GM12878 (cell line): Measurements from ENCODE around the gene SCN4A. TPM values are rescaled to one million over a fixed set of nuclear protein-coding genes. Genes with fewer than 3 reads are reported as not detected.
A peak's percentile ranks its signal among the peaks of the same experiment; 100 is the strongest.
"Not testable (repeated sequence)": the region's sequence is repeated elsewhere in the genome, so short reads cannot be mapped to it uniquely, and the experiment has no call there.

Experiments
- ATAC-seq: fragments of 200-7000 bp; cut with Tn5 transposase; 3 replicates; pipeline ENCODE4 v1.9.1; 2020; ENCODE audit warnings: mild to moderate bottlenecking, moderate library complexity
- BruUV-seq: library from RNA; stranded (reverse); fragments of 400-500 nt; replicated peaks from 2 replicates; lab custom pipeline; 2021; lab: Mats Ljungman, UMichigan
- CTCF ChIA-PET: fragments of 300-600 bp; sonication (Branson Sonifier 250); formaldehyde crosslinking; extraction: SDS; loops from one replicate; lab custom pipeline; 2021; ENCODE audit warnings: inconsistent platforms; lab: Yijun Ruan, JAX
- POLR2A ChIA-PET: fragments of 350-600 bp; formaldehyde crosslinking; extraction: SDS; loops from one replicate; lab custom pipeline; 2021; ENCODE audit warnings: inconsistent platforms; lab: Charles Lee
- RAD21 ChIA-PET: fragments of 300-600 bp; sonication (Branson Sonifier 250); formaldehyde crosslinking; loops from one replicate; lab custom pipeline; 2023; ENCODE audit warnings: antibody characterized with exemption; ENCODE audit not compliant: unreplicated experiment; lab: Charles Lee
- SMC1A ChIA-PET: fragments of 300-600 bp; sonication (Branson Sonifier 250); formaldehyde crosslinking; loops from one replicate; lab custom pipeline; 2023; ENCODE audit not compliant: unreplicated experiment, uncharacterized antibody; lab: Charles Lee
- DNase-seq: peaks from one replicate; pipeline ENCODE4 v3.0.0-alpha.2; 2011; ENCODE audit warnings: low read depth, low spot score
- FAIRE-seq: peaks from 3 replicates; lab custom pipeline; 2011; peaks lifted over from hg19 to GRCh38; lab: Jason Lieb, UNC
- H2AFZ ChIP-seq: 2 replicates; pipeline ENCODE4 v1.6.0; 2011; ENCODE audit warnings: low read depth, low read length, control low read depth; ENCODE audit not compliant: control insufficient read depth
- H3K27ac ChIP-seq: 2 replicates; pipeline ENCODE4 v1.5.1; 2011; ENCODE audit warnings: control low read depth; ENCODE audit not compliant: control insufficient read depth, insufficient read depth
- H3K27me3 ChIP-seq, 2 experiments: replicated peaks in 1 of 2; 2 replicates each; pipeline versions ENCODE4 v1.6.0 to v1.6.1; 2011; ENCODE audit warnings: low read length in 1 of 2; ENCODE audit not compliant: control insufficient read depth in 2 of 2, insufficient read depth in 2 of 2
- H3K36me3 ChIP-seq, 2 experiments: 2 replicates each; pipeline ENCODE4 v1.5.1; 2011; ENCODE audit warnings: low read length in 1 of 2; ENCODE audit not compliant: control insufficient read depth in 2 of 2, insufficient read depth in 2 of 2
- H3K4me1 ChIP-seq: 2 replicates; pipeline ENCODE4 v1.6.1; 2011; ENCODE audit warnings: mild to moderate bottlenecking, low read length, moderate library complexity, mixed read lengths; ENCODE audit not compliant: control insufficient read depth, insufficient read depth
- H3K4me2 ChIP-seq: 2 replicates; pipeline ENCODE4 v1.6.0; 2011; ENCODE audit warnings: control low read depth; ENCODE audit not compliant: control insufficient read depth, insufficient read depth
- H3K4me3 ChIP-seq: fragments of 200-600 bp; sonication (generic); 2 replicates; pipeline ENCODE4 v1.5.1; 2016
- H3K79me2 ChIP-seq: 2 replicates; pipeline ENCODE4 v1.6.0; 2011; ENCODE audit warnings: low read length; ENCODE audit not compliant: control insufficient read depth, insufficient read depth
- H3K9ac ChIP-seq: 2 replicates; pipeline ENCODE4 v1.8.0; 2011; ENCODE audit warnings: low read length, control low read depth, mixed read lengths; ENCODE audit not compliant: control insufficient read depth, insufficient read depth
- H3K9me3 ChIP-seq: replicated peaks from 3 replicates; pipeline ENCODE4 v1.5.1; 2011; ENCODE audit warnings: mild to moderate bottlenecking, low read length; ENCODE audit not compliant: control insufficient read depth, insufficient read depth
- H4K20me1 ChIP-seq: 2 replicates; pipeline ENCODE4 v1.6.0; 2011; ENCODE audit not compliant: control insufficient read depth, insufficient read depth
- BMI1 ChIP-seq: fragments of 450-650 bp; IDR thresholded peaks from 2 replicates; pipeline ENCODE4 v1.6.1; 2016; ENCODE audit warnings: mild to moderate bottlenecking, moderate library complexity, borderline replicate concordance
- MEF2B ChIP-seq: fragments of 450-650 bp; IDR thresholded peaks from 2 replicates; pipeline ENCODE4 v1.6.1; 2018; ENCODE audit warnings: mild to moderate bottlenecking, moderate library complexity; ENCODE audit not compliant: partially characterized antibody, poor library complexity, severe bottlenecking
- RUNX3 ChIP-seq: IDR thresholded peaks from 2 replicates; pipeline ENCODE4 v1.6.1; 2012; ENCODE audit warnings: low read length, inconsistent platforms
- WGBS: methylation state at CpG from one replicate; pipeline ENCODE4 v1.1.6; 2016; ENCODE audit warnings: low lambda C conversion rate; ENCODE audit not compliant: insufficient replicate concordance, insufficient coverage; ENCODE audit errors: missing lambda C conversion rate; 5-methylcytosine and 5-hydroxymethylcytosine counted together
- in situ Hi-C: fragments of 300-500 bp; cut with MboI; formaldehyde crosslinking; loops from 9 replicates; pipeline ENCODE4 v1.14.3; 2018; ENCODE audit warnings: mixed read lengths
- intact Hi-C: fragments of 100-400 bp; cut with micrococcal nuclease; formaldehyde crosslinking; loops from one replicate; pipeline ENCODE4 v1.14.2; 2022; ENCODE audit not compliant: unreplicated experiment
- polyA plus RNA-seq, 11 experiments: library from polyadenylated mRNA; depleted of rRNA in 4 of 11; unstranded in 6 of 11; stranded (reverse) in 5 of 11; fragments of >200 nt; fragmentation: Nextera tagmentation in 4 of 11; fragmentation: Illumina TruSeq in 1 of 11; extraction: Ambion mirVana in 4 of 11; extraction: Trizol in 1 of 11; gene quantifications; 1 replicate in 1 of 11; 2 replicates in 10 of 11; pipeline versions ENCODE4 v1.2.1 to v1.2.3, GENCODE V29; 2011 to 2016; ENCODE audit warnings: inconsistent platforms in 2 of 11, missing spikeins in 2 of 11, low read depth in 1 of 11
- total RNA-seq, 4 experiments: library from RNA; depleted of rRNA in 3 of 4; stranded (reverse); fragments of >200 nt in 3 of 4; fragmentation: Illumina TruSeq in 1 of 4; extraction: Trizol in 1 of 4; gene quantifications; 2 replicates each; pipeline versions ENCODE4 v1.2.1 to v1.2.3, GENCODE V29; 2013 to 2021

SCN4A gene
- total and polyA plus RNA-seq, 10 of the 15 experiments (the other 5 are each of a cell fraction or from before 2014, with no cell fraction given), result under 0.01 to 0.15 (median 0.07) TPM; not detected in 4

- TF ChIP-seq RUNX3 (peak; percentile 48; the same call in 1 of the 2 replicates), BMI1 (peak; percentile 85)
- TF ChIP-seq, all 136 proteins: peak for 2; not testable (repeated sequence) for 134
- DNase-seq, result not testable (repeated sequence)
These were observed 73.6 kb downstream of the SCN4A start for GRCh38 chr17:63898899-63899798.

GRCh38 chr17:63896524-63897354, 76.0 kb downstream of the SCN4A start, which contains the start of gene CSH1:
TSS of gene CSH1 (minus strand) at chr17:63896574. CDS start at chr17:63896511, 63 bp downstream.
- FAIRE-seq, POLR2A ChIA-PET: not testable (repeated sequence)

More at GRCh38 chr17:63898899-63899798, 73.6 kb downstream of the SCN4A start:
- SMC1A ChIA-PET, H3K27me3 ChIP-seq, H2AFZ ChIP-seq, H3K79me2 ChIP-seq, intact Hi-C loops, H3K4me1 ChIP-seq, H3K9me3 ChIP-seq, RAD21 ChIA-PET, H4K20me1 ChIP-seq, FAIRE-seq, H3K9ac ChIP-seq, H3K4me2 ChIP-seq, BruUV-seq, H3K36me3 ChIP-seq, H3K27ac ChIP-seq, in situ Hi-C loops, H3K4me3 ChIP-seq, POLR2A ChIA-PET: not testable (repeated sequence)
- ATAC-seq, result peak; percentile 74
- CTCF ChIA-PET, result interaction anchor here (0.9 to 1.9 kb wide), 5 partner anchors 9 to 234 kb away, joined by 3 to 8 read pairs (median 4); no protein-coding TSS in a partner anchor
- 31% methylated on average over 6 of the region's 6 CpGs for WGBS

GRCh38 chr17:63894821-63895220, 77.9 kb downstream of the SCN4A start:
- RAD21 ChIA-PET, H4K20me1 ChIP-seq, SMC1A ChIA-PET, H3K4me2 ChIP-seq, H3K79me2 ChIP-seq, H3K27ac ChIP-seq, DNase-seq, CTCF ChIA-PET, H3K9me3 ChIP-seq, BruUV-seq, H3K4me3 ChIP-seq, H3K9ac ChIP-seq, H3K36me3 ChIP-seq, in situ Hi-C loops, FAIRE-seq, intact Hi-C loops, H2AFZ ChIP-seq, H3K27me3 ChIP-seq, ATAC-seq, POLR2A ChIA-PET, H3K4me1 ChIP-seq: not testable (repeated sequence)
- WGBS, result 50% methylated on average over 5 of the region's 10 CpGs

More at GRCh38 chr17:63896524-63897354, 76.0 kb downstream of the SCN4A start, which contains the start of gene CSH1:
- H3K4me3 ChIP-seq, intact Hi-C loops, H3K27ac ChIP-seq, BruUV-seq, H4K20me1 ChIP-seq, CTCF ChIA-PET, H3K4me1 ChIP-seq, SMC1A ChIA-PET, H3K79me2 ChIP-seq, H3K9me3 ChIP-seq, H2AFZ ChIP-seq, DNase-seq, H3K36me3 ChIP-seq, H3K9ac ChIP-seq, H3K27me3 ChIP-seq, H3K4me2 ChIP-seq, in situ Hi-C loops: not testable (repeated sequence)
- WGBS, result 58% methylated on average over 8 of the region's 14 CpGs
- RAD21 ChIA-PET, result interaction anchor here (1.2 kb wide), 1 partner anchor 50 kb away, joined by 5 read pairs; no protein-coding TSS in a partner anchor
- peak; percentile 61 for TF ChIP-seq MEF2B
- peak; percentile 94 for ATAC-seq
